Uterus (tissue), 4 donors: ENCODE results near the gene JADE3. TPM values are rescaled to one million over a fixed set of nuclear protein-coding genes. Genes with fewer than 3 reads are reported as not detected.

Experiments
- DNase-seq, 2 donors: peaks; one replicate each; pipeline ENCODE4 v3.0.0-alpha.2; 2019 to 2020
- H3K27ac ChIP-seq, 2 donors: fragments of 200-600 bp; sonication (generic); 1 replicate in 1 of 2; 2 replicates in 1 of 2; pipeline ENCODE4 v1.5.1; 2016 to 2018
- H3K27me3 ChIP-seq, 2 donors: fragments of 200-600 bp; sonication (generic); one replicate each; pipeline ENCODE4 v1.5.1; 2018 to 2019; ENCODE audit warnings: control low read depth in 1 of 2
- H3K36me3 ChIP-seq, 2 donors: fragments of 200-600 bp; sonication (generic); one replicate each; pipeline ENCODE4 v1.5.1; 2019; ENCODE audit warnings: control low read depth in 1 of 2
- H3K4me1 ChIP-seq, 2 donors: fragments of 200-600 bp; sonication (generic); one replicate each; pipeline ENCODE4 v1.5.1; 2018 to 2019; ENCODE audit warnings: control low read depth in 1 of 2
- H3K4me3 ChIP-seq, 2 donors: fragments of 200-600 bp; sonication (generic); 1 replicate in 1 of 2; 2 replicates in 1 of 2; pipeline ENCODE4 v1.5.1; 2018 to 2019; ENCODE audit warnings: mild to moderate bottlenecking in 1 of 2
- H3K9me3 ChIP-seq, 2 donors: fragments of 200-600 bp; sonication (generic); one replicate each; pipeline ENCODE4 v1.5.1; 2019; ENCODE audit warnings: control low read depth in 1 of 2
- POLR2A ChIP-seq, 2 donors: fragments of 450-650 bp; IDR thresholded peaks; one replicate each; pipeline ENCODE4 v1.6.1; 2016; ENCODE audit warnings: antibody characterized with exemption in 2 of 2, mild to moderate bottlenecking in 1 of 2, moderate library complexity in 1 of 2
- intact Hi-C: fragments of 100-400 bp; cut with DNase I; formaldehyde crosslinking; loops from one replicate; pipeline ENCODE4 v1.15.1; 2023; ENCODE audit warnings: low total_unique reads
- total RNA-seq, 4 donors: library from RNA; depleted of rRNA in 3 of 4; stranded (reverse); fragments of >200 nt in 3 of 4; gene quantifications; one replicate each; pipeline versions ENCODE4 v1.1.0 to v1.2.4, GENCODE V29; 2014 to 2023
- TF ChIP-seq, protein P1 (sequence below), 4 experiments: fragments of 200-600 bp in 2 of 4; fragments of 450-650 bp in 2 of 4; sonication (generic) in 2 of 4; IDR thresholded peaks; one replicate each; pipeline ENCODE4 v1.5.1; 2016 to 2019; ENCODE audit warnings: antibody characterized with exemption in 4 of 4, mild to moderate bottlenecking in 2 of 4, moderate library complexity in 1 of 4
- donor health status: DM: yes; HTN: yes; CAD: no.

The JADE3 gene
- total RNA-seq, 4 donors from 2014 or later: 6.9 to 15.5 (median 10.2) TPM

DNA sequence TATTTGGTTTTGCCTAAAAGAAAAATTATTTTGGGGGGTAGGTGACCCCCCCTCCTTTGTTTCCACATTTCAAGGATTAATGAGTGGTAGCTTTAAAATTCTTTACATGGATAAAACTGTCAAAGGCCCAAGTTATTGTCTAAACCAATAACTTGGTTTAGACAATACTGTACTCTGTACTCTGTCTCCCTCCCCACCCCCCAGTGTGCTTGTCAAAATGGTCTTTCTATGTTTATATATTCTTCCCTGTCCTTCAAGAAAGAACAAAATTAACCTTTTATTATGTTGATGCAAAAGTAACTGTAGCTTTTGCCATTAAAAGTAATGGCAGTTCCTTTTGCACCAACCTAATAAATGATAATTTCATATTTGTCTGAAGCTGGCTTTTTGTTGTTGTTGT is 156.5 kb downstream of the JADE3 start:
- no peaks in the 10 kb centered on the region for H3K4me1 ChIP-seq
- H3K27me3 ChIP-seq: no peaks in the 10 kb centered on the region
- DNase-seq: no peak
- H3K27ac ChIP-seq: no peak overlapping the region
- no peak overlapping the region for H3K4me3 ChIP-seq
- intact Hi-C loops: no loop called here
- H3K36me3 ChIP-seq: no peaks in the 10 kb centered on the region
- no peaks in the 10 kb centered on the region for H3K9me3 ChIP-seq
- no peak for TF ChIP-seq POLR2A (IDR thresholded peaks at IDR 0.05)
- TF ChIP-seq, protein P1, sequence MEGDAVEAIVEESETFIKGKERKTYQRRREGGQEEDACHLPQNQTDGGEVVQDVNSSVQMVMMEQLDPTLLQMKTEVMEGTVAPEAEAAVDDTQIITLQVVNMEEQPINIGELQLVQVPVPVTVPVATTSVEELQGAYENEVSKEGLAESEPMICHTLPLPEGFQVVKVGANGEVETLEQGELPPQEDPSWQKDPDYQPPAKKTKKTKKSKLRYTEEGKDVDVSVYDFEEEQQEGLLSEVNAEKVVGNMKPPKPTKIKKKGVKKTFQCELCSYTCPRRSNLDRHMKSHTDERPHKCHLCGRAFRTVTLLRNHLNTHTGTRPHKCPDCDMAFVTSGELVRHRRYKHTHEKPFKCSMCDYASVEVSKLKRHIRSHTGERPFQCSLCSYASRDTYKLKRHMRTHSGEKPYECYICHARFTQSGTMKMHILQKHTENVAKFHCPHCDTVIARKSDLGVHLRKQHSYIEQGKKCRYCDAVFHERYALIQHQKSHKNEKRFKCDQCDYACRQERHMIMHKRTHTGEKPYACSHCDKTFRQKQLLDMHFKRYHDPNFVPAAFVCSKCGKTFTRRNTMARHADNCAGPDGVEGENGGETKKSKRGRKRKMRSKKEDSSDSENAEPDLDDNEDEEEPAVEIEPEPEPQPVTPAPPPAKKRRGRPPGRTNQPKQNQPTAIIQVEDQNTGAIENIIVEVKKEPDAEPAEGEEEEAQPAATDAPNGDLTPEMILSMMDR (IDR thresholded peaks at IDR 0.05): no peak

DNA sequence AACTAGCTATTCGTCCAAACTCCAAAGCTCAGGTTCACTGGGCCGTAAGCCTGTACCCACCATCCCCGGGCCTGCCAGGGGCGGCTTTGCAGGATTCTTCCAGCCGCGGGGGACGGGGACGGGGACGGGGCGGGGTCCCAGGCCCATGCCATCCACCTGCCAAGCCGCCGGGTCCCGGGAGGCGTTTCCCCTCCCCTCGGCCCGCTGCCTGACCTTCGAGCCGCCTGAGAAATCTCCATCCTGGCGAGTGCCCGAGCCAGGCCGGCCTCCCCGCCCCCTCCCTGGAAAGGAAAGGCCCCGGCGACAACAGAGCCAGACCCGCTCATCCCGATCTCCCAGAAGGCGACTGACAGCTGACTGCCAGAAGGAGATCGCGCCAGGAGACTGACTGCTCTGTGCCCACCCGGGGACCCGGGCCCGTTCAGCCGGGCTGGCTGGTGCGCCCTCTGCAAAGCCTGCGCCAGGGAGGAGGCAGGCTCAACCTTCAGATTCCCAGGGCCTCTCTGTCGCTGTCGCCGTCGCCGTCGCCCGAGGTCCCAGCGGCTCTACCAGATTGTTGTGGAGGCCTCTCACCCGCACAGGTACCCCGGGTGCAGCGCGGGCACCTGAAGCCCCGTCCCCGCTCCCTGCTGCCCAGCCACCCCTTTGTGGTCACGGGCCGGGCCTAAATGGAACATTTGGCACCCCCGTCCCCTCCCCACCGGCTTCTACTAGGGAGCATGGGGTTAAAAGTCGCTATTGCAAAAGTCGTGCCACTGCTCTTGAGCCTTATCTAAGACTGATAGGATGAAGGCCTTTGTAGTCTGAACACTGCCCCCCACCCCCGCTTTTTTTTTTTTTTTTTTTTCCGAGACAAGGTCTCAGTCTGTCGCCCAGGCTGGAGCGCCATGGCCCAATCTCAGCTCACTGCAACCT is 166.2 kb downstream of the JADE3 start, which contains the start of gene RGN:
Gene RGN, plus strand, starts transcription at position 315 of the 915 bp plus-strand sequence. CDS start 2,702 bp downstream, outside the sequence.
- H3K36me3 ChIP-seq: no peaks in the 10 kb centered on the region
- peak within 1 kb of the TSS in 1 of 2 donors; percentile 52 for H3K27ac ChIP-seq
- intact Hi-C loops: no loop called here
- TF ChIP-seq, protein P1 (IDR thresholded peaks at IDR 0.05): no peak
- TF ChIP-seq POLR2A (IDR thresholded peaks at IDR 0.05): no peak
- peak within 1 kb of the TSS; percentile 6 to 32 for H3K4me3 ChIP-seq
- no peaks in the 10 kb centered on the region for H3K4me1 ChIP-seq
- H3K9me3 ChIP-seq: no peaks in the 10 kb centered on the region
- H3K27me3 ChIP-seq: no peaks in the 10 kb centered on the region
- DNase-seq: peak; percentile 13 to 28

DNA sequence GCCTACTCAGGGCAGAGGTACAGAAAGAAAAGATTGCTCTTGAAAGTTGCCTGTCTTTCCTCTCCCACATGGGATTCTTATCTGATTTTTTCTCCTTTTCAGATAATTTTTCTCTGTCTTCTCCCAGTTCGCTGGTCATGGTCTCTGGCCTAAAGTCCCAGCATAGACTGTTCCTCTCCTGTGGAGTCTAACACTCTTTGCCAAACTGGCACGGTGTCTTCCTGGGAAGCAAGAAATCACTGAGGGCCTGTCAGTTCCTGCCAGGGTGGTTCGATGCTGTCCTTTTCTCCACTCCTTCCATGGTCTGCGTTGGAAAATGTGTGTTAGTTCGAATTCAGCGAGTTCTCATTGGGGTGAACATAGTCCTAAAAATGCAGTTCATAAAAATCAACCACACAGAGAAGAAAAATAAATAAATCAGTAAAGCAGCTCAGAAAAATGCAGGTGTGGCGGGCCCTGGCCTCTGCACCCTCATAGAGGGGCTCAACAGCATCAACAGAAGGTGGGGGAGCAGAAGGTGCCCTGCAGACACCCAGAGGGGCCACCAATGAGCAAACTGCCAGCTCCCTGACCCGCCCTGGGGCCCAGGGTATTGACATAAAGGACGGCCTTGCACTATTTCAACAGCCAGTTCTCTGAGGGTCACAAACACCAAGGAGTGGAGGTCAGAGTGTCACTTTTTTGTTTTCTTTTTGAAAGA is 168.1 kb downstream of the JADE3 start:
- Histone ChIP-seq H3K4me3 (no peak overlapping the region), H3K27me3 (no peaks in the 10 kb centered on the region), H3K9me3 (no peaks in the 10 kb centered on the region), H3K36me3 (no peaks in the 10 kb centered on the region), H3K27ac (no peak overlapping the region), H3K4me1 (no peaks in the 10 kb centered on the region)
- no peak for TF ChIP-seq POLR2A (IDR thresholded peaks at IDR 0.05)
- TF ChIP-seq, protein P1 (IDR thresholded peaks at IDR 0.05): no peak
- DNase-seq: no peak
- intact Hi-C loops: no loop called here

DNA sequence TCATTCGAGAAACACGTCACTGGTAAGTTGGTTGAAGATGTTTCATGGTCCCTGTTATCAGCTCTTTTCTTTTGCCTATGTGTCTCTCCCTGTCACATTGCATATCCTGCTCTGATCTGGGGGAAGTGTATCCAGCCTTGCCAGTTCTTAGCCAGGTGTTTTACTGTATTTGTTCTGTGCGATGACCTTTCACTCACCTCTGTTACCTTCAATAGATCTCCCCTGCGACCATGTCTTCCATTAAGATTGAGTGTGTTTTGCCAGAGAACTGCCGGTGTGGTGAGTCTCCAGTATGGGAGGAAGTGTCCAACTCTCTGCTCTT is 168.7 kb downstream of the JADE3 start:
- no peak overlapping the region for H3K4me3 ChIP-seq
- H3K9me3 ChIP-seq: no peaks in the 10 kb centered on the region
- TF ChIP-seq, protein P1 (IDR thresholded peaks at IDR 0.05): no peak
- no peak for TF ChIP-seq POLR2A (IDR thresholded peaks at IDR 0.05)
- no peak overlapping the region for H3K27ac ChIP-seq
- intact Hi-C loops: no loop called here
- no peaks in the 10 kb centered on the region for H3K4me1 ChIP-seq
- H3K27me3 ChIP-seq: no peaks in the 10 kb centered on the region
- no peaks in the 10 kb centered on the region for H3K36me3 ChIP-seq
- no peak for DNase-seq
